Activated CD8-positive, alpha-beta T cell treated with anti-CD3 and anti-CD28 coated beads for 36 hours (primary cell): ENCODE measurements around the gene PGM2. TPM values are rescaled to one million over a fixed set of nuclear protein-coding genes. Genes with fewer than 3 reads are reported as not detected.

Experiments used
- ATAC-seq: fragments of 200-7000 bp; cut with Tn5 transposase; one replicate; pipeline ENCODE4 v1.10.0; 2021; ENCODE audit warnings: mild to moderate bottlenecking, moderate library complexity
- CTCF ChIA-PET: fragments of 350-600 bp; sonication (Branson Sonifier 250); formaldehyde crosslinking; loops from one replicate; lab custom pipeline; 2021; ENCODE audit warnings: antibody characterized with exemption; lab: Charles Lee
- POLR2A ChIA-PET: fragments of 350-600 bp; sonication (Branson Sonifier 250); formaldehyde crosslinking; loops from one replicate; lab custom pipeline; 2021; ENCODE audit warnings: antibody characterized with exemption; lab: Charles Lee
- DNase-seq: peaks from one replicate; pipeline ENCODE4 v3.0.0-alpha.2; 2020
- H3K27ac Mint-ChIP-seq: one replicate; pipeline ENCODE4 v1.8.0; 2021; ENCODE audit warnings: mild to moderate bottlenecking, mixed read lengths
- H3K27me3 Mint-ChIP-seq: one replicate; pipeline ENCODE4 v1.8.0; 2021; ENCODE audit warnings: mixed read lengths
- H3K36me3 Mint-ChIP-seq: one replicate; pipeline ENCODE4 v1.8.0; 2021; ENCODE audit warnings: low read depth, mixed read lengths
- H3K4me1 Mint-ChIP-seq: one replicate; pipeline ENCODE4 v1.8.0; 2021; ENCODE audit warnings: low read depth, mixed read lengths
- H3K4me3 Mint-ChIP-seq: one replicate; pipeline ENCODE4 v1.8.0; 2021; ENCODE audit warnings: mild to moderate bottlenecking, moderate library complexity, mixed read lengths
- H3K9me3 Mint-ChIP-seq: one replicate; pipeline ENCODE4 v1.8.0; 2021; ENCODE audit warnings: mixed read lengths
- CTCF ChIP-seq: fragments of 200-600 bp; IDR thresholded peaks from one replicate; pipeline ENCODE4 v1.8.0; 2022; ENCODE audit warnings: antibody characterized with exemption, mild to moderate bottlenecking
- intact Hi-C: fragments of 100-400 bp; cut with micrococcal nuclease; formaldehyde crosslinking; loops from one replicate; pipeline ENCODE4 v1.10.0; 2022
- total RNA-seq, 2 experiments: library from RNA; stranded (reverse); gene quantifications; one replicate each; pipeline ENCODE4 v1.2.3, GENCODE V29; 2021

PGM2 gene
- total RNA-seq, 2 experiments from 2014 or later: 63.0 to 67.6 TPM

- ATAC-seq (no peak), DNase-seq (no peak)
- ChIA-PET POLR2A (interaction anchor here (0.6 to 0.7 kb wide), 2 partner anchors 27 to 767 kb away, joined by 3 to 4 read pairs; no protein-coding TSS in a partner anchor), CTCF (interaction anchor here (0.8 to 1.0 kb wide), 2 partner anchors 205 to 228 kb away, joined by 3 read pairs; no protein-coding TSS in a partner anchor)
- TF ChIP-seq CTCF: no peak
- H3K27me3 Mint-ChIP-seq: no peaks in the 10 kb centered on the region
- intact Hi-C loops: no loop called here
- no peak overlapping the region for H3K27ac Mint-ChIP-seq
- no peaks in the 10 kb centered on the region for H3K9me3 Mint-ChIP-seq
- H3K4me1 Mint-ChIP-seq: peaks cover 29% of the 10 kb centered on the region
- H3K4me3 Mint-ChIP-seq: no peak overlapping the region
- H3K36me3 Mint-ChIP-seq: peaks cover 37% of the 10 kb centered on the region
Measured at GRCh38 chr4:37830640-37831039, 4.2 kb downstream of the PGM2 start.

GRCh38 chr4:37835031-37835430 lies 8.5 kb downstream of the PGM2 start:
- POLR2A ChIA-PET: interaction anchor here (1.3 to 1.6 kb wide), 2 partner anchors 8 to 58 kb away, joined by 4 to 7 read pairs; partner anchors contain the start of gene PGM2
- Mint-ChIP-seq H3K4me3 (no peak overlapping the region), H3K9me3 (no peaks in the 10 kb centered on the region), H3K4me1 (peaks cover 32% of the 10 kb centered on the region), H3K27me3 (no peaks in the 10 kb centered on the region), H3K36me3 (peaks cover 56% of the 10 kb centered on the region), H3K27ac (no peak overlapping the region)
- DNase-seq (no peak), ATAC-seq (no peak)
- intact Hi-C loops: no loop called here
- CTCF ChIA-PET: interaction anchor here (2.4 kb wide), 1 partner anchor 200 kb away, joined by 10 read pairs; no protein-coding TSS in a partner anchor
- TF ChIP-seq CTCF: no peak

GRCh38 chr4:37835806-37836205 lies 9.3 kb downstream of the PGM2 start:
- peaks cover 32% of the 10 kb centered on the region for H3K4me1 Mint-ChIP-seq
- POLR2A ChIA-PET: interaction anchor here (1.3 to 1.6 kb wide), 2 partner anchors 9 to 57 kb away, joined by 4 to 7 read pairs; partner anchors contain the start of gene PGM2
- ATAC-seq (no peak), DNase-seq (no peak)
- peaks cover 48% of the 10 kb centered on the region for H3K36me3 Mint-ChIP-seq
- intact Hi-C loops: no loop called here
- no peak overlapping the region for H3K4me3 Mint-ChIP-seq
- CTCF ChIA-PET: interaction anchor here (1.1 to 2.4 kb wide), 4 partner anchors 9 to 200 kb away, joined by 3 to 10 read pairs (median 4); partner anchors contain the start of gene PGM2
- TF ChIP-seq CTCF: no peak
- H3K9me3 Mint-ChIP-seq: no peaks in the 10 kb centered on the region
- H3K27ac Mint-ChIP-seq: no peak overlapping the region
- no peaks in the 10 kb centered on the region for H3K27me3 Mint-ChIP-seq

GRCh38 chr4:37836274-37836673 lies 9.8 kb downstream of the PGM2 start:
- ChIA-PET CTCF (interaction anchor here (1.1 to 2.4 kb wide), 4 partner anchors 10 to 199 kb away, joined by 3 to 10 read pairs (median 4); partner anchors contain the start of gene PGM2), POLR2A (interaction anchor here (1.3 to 1.6 kb wide), 2 partner anchors 9 to 57 kb away, joined by 4 to 7 read pairs; partner anchors contain the start of gene PGM2)
- no peak for DNase-seq
- Mint-ChIP-seq H3K27me3 (no peaks in the 10 kb centered on the region), H3K27ac (no peak overlapping the region), H3K36me3 (peaks cover 47% of the 10 kb centered on the region), H3K9me3 (no peaks in the 10 kb centered on the region), H3K4me3 (no peak overlapping the region), H3K4me1 (peaks cover 32% of the 10 kb centered on the region)
- ATAC-seq: no peak
- intact Hi-C loops: no loop called here
- TF ChIP-seq CTCF: no peak

GRCh38 chr4:37836838-37837440 lies 10.5 kb downstream of the PGM2 start:
- peaks cover 47% of the 10 kb centered on the region for H3K36me3 Mint-ChIP-seq
- CTCF ChIA-PET: interaction anchor here (1.7 kb wide), 1 partner anchor 18 kb away, joined by 4 read pairs; no protein-coding TSS in a partner anchor
- peaks cover 29% of the 10 kb centered on the region for H3K4me1 Mint-ChIP-seq
- no peaks in the 10 kb centered on the region for H3K9me3 Mint-ChIP-seq
- DNase-seq (peak; percentile 11), ATAC-seq (peak; percentile 60)
- POLR2A ChIA-PET: interaction anchor here (1.1 kb wide), 1 partner anchor 11 kb away, joined by 3 read pairs; the partner anchor contains the start of gene PGM2
- intact Hi-C loops: no loop called here
- H3K4me3 Mint-ChIP-seq: no peak overlapping the region
- no peak for TF ChIP-seq CTCF
- H3K27ac Mint-ChIP-seq: peak overlapping the region; percentile 36
- H3K27me3 Mint-ChIP-seq: no peaks in the 10 kb centered on the region
